ENCODE measurements around the gene UBAP1. TPM values are rescaled to one million over a fixed set of nuclear protein-coding genes. Genes with fewer than 3 reads are reported as not detected.
"Not testable (repeated sequence)": the region's sequence is repeated elsewhere in the genome, so short reads cannot be mapped to it uniquely, and the experiment has no call there.

The UBAP1 gene
- polyA plus RNA-seq, 3 donors = 51.2 to 59.1 (median 53.8) TPM

DNA sequence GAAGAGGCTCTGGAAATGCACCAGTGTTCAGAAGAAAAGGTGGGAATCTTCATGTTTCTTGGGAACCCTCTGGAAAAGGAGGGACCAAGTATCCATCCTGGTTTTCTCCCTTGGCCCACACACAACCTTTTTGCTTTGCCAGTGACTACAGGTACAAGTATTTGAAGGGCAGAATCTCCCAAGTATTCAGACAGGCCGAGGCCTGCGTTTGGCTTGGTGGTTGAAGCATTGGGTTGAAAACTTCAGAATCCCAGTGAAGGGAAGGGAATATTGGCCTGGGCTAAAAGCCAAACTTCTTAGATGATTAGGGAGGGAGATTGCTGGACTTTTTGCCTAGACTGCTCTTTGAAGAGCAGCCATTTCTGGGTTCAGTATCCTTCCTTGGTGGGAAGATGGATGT, 71.9 kb downstream of the UBAP1 start:
- DNase-seq (ENCODE audit: extremely low read depth in 1 of 11, low read depth in 9 of 11, low spot score in 4 of 11) = no peak

GRCh38 chr9:34252016-34252415, 73.2 kb downstream of the UBAP1 start:
- DNase-seq (ENCODE audit: extremely low read depth in 1 of 11, low read depth in 9 of 11, low spot score in 4 of 11) = no peak

DNA sequence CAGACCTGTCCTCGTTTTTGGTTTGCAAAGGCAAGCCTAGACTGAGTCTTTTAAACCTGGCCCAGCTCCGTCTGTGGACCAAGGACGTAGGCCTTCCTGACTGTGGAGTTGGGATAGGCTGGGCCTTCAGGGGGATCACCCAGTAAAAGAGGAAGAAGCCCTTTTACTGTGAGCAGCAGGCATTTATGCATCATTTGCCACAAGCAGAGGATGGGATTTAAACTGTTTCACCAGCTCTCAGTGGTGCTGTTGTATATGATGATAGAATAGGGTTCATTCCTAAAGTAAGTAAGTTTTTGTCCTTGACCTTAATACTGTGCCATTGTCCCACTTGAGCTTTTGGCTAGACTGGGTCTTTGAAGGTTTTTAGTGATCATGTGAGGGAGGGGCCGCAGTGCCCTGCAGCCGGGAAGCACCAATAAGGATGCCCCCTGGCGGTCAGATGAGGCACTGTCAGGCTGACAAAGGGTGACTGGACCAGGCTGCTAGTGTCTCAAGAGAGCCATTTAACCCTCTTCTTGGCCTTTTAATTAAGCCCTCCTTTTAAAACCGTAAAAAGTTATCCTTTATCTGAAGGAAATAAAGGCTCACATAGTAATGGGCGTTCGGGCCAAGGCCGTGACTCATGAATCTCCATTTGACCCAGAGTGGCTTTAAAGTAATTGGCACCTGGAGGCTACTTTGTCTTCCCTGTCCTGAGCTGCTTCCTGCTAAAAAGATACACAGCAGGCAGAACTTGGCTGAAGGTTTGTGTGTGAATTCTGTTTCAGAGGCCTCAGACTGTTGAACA, 74.0 kb downstream of the UBAP1 start:
- DNase-seq (ENCODE audit: extremely low read depth in 1 of 11, low read depth in 9 of 11, low spot score in 4 of 11) = peak in 7 of 11 donors; percentile 15 to 42 (median 35)

DNA sequence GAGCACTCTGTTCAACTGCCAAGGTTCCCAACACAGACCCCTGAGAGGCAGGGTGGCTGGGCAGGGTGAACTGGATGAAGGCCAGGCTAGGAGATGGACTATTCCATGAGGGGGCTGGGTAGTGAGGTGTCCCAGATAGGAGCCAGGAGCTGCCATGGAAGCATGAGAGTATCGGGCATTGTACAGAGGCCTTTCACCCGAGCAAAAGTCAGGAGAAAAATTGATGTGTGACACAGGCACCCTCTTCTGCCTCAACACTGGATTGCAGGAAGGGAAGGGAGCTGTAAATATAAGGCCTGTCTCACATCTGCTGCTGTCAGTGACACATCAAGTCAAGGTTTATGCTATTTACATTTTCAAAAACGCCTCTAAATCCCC, 74.6 kb downstream of the UBAP1 start:
- no peak for DNase-seq (ENCODE audit: extremely low read depth in 1 of 11, low read depth in 9 of 11, low spot score in 4 of 11)

GRCh38 chr9:34254141-34254913, 75.5 kb downstream of the UBAP1 start:
- no peak for DNase-seq (ENCODE audit: extremely low read depth in 1 of 11, low read depth in 9 of 11, low spot score in 4 of 11)

DNA sequence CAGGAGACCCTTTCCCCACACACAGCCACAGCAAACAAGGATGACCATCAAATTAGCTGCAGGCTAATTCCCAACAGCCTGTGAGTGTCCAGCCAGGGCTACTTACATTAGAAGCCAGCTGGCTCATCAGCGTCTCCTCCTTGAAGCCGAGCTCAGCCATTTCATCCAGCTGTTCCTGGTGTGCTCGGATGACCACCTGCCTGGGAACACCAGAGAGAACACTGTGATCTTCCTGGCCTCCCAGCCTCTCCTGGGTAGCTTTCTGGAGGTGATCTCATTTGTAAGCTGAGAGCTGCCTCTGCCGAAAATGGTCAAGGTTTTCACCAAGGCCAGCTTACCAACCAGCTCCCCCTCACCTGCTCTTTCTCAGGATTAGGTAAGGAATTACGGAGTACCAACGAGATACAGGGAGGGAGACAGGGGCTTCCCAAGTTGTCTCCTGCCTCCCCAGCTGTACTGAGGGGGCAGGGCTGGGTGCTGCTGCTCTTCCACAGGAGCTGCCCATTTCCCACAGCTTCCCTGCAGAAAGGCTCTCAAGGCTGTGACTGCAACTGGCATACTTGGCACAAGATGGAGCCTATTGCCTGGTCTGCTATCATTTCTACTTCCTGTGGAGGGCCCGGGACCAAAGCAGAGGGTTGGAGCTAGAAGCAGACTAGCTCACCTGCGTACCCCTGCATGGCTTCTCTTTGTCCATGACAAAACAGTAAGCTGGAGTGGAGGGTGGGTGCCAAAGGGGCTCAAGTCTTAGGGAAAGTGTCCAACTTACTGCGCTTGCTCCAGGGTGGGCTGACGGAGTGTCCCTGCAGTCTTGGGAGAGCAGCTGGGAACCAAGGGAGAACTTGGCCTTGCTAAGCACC, 76.4 kb downstream of the UBAP1 start:
- DNase-seq (ENCODE audit: extremely low read depth in 1 of 11, low read depth in 9 of 11, low spot score in 4 of 11) = no peak

DNA sequence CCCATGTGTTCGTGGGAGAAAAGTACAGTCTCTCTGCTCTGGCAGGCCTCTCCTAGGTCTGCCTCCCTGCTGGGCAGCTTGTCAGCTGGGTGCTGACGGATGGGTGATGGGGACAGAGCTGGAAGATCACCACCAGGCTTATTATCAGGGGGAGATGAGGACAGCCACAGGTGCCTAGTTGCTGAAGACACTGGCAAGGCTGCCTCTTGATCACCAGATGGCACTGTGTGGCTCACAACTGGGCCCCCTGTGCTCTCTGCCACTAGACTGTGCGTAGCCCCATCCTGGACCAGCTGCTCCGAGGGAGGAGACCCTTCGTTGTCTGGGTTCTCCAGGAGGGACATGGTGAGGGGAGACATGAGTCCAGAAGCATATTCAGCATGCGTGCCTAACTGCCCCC, 77.3 kb downstream of the UBAP1 start:
- no peak for DNase-seq (ENCODE audit: extremely low read depth in 1 of 11, low read depth in 9 of 11, low spot score in 4 of 11)

GRCh38 chr9:34256987-34257585, 78.2 kb downstream of the UBAP1 start:
- DNase-seq (ENCODE audit: extremely low read depth in 1 of 11, low read depth in 9 of 11, low spot score in 4 of 11) = no peak

- no peak for DNase-seq (ENCODE audit: extremely low read depth in 1 of 11, low read depth in 9 of 11, low spot score in 4 of 11)
Observed at GRCh38 chr9:34259315-34259714, 80.5 kb downstream of the UBAP1 start.

- no peak for DNase-seq (ENCODE audit: extremely low read depth in 1 of 11, low read depth in 9 of 11, low spot score in 4 of 11)
Observed at GRCh38 chr9:34262971-34263370, 84.1 kb downstream of the UBAP1 start.

DNA sequence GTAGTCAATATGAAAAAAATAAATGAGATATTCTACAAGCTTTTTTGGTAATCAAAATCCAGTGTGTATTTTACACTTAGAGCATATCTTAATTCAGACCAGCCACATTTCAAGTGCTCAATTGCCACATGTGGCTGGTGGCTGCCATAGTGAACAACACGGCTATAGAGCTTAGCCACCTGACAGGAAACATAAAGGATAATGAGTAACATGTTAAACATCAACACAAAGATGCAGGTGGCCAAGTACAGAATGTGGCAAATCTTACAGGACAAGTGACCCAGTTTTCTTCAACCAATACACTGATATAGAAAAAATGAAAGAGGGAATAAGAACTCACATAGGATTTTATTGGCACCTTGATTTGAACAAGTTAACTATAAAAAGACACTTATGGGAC, 88.8 kb downstream of the UBAP1 start:
- DNase-seq (ENCODE audit: extremely low read depth in 1 of 11, low read depth in 9 of 11, low spot score in 4 of 11) = no peak

DNA sequence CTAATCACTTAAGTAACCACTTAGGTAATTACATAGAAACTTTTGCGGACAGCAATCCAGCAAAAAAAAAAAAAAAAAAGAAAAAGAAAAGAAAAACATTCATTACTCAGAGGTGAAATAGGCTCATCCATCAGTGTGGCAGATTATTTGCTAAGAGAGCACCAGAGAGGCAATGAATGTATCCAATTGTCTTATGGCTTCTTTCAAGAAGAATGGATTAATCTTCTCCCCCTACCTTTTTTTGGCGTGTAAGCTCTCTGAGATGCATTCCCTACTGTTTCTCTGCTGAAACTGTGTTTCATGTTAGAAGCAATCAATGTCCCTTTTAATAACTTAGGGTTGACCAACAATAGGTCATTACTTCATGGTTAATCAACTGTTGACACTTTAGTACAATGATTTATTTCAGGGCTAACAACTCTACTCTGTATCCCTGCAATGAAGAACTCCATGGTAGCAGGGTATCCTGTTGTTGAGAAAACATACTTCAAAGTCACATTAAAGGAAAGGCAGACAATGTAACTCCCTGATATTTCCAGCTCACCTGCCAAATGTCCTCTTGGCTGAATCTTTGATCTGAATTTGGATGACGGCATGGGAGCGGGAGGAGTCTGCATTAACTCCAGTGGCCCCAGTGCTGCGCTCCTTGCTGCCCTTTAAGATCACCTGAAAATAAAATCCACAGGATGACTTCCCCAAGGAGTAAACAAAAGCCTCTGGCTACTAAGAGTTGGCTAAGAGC, 92.6 kb downstream of the UBAP1 start:
- DNase-seq (ENCODE audit: extremely low read depth in 1 of 11, low read depth in 9 of 11, low spot score in 4 of 11) = peak in 8 of 11 donors; percentile 26 to 75 (median 55)

DNA sequence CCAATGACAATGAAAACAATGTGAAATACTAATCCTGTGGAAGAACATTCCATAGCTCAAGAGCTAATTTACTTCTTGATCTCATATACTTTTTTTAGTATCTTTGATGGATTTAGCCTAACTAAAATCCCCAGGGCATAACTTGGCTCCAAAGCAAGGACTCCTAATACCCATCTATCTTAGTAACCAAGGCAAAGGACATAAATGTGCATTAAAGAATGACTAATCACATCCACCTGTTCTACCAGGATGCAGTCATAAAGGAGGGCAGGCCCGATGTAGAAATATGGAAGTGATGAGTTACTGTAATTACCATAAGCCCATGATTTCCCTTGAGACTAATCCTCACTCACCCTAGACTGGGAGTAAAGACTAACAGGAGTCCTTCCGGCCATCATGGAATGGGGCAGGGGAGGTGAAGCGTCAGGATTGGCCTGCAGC, 93.3 kb downstream of the UBAP1 start:
- peak in 3 of 11 donors; percentile 23 to 53 (median 31) for DNase-seq (ENCODE audit: extremely low read depth in 1 of 11, low read depth in 9 of 11, low spot score in 4 of 11)

- DNase-seq (ENCODE audit: extremely low read depth in 1 of 11, low read depth in 9 of 11, low spot score in 4 of 11) = not testable (repeated sequence)
Observed at GRCh38 chr9:34273588-34273987, 94.7 kb downstream of the UBAP1 start.

DNA sequence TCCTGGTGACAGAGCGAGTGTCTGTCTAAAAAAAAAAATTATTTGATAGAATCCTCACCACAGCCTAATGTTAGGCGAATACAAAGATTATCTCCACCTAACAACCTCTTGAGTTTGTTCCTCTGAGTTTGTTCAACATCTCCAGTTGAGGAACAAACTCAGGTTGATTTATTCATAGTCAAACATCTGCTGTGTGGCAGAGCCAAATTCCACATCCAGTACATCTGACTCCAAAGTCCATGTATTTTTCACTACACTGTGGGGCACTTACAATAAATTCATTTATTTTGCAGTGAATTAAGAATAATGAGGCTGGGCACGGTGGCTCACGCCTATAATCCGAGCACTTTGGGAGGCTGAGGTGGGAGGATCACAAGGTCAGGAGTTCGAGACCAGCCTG, 97.0 kb downstream of the UBAP1 start:
- DNase-seq (ENCODE audit: extremely low read depth in 1 of 11, low read depth in 9 of 11, low spot score in 4 of 11) = no peak

GRCh38 chr9:34276772-34277171, 97.9 kb downstream of the UBAP1 start:
- no peak for DNase-seq (ENCODE audit: extremely low read depth in 1 of 11, low read depth in 9 of 11, low spot score in 4 of 11)

DNA sequence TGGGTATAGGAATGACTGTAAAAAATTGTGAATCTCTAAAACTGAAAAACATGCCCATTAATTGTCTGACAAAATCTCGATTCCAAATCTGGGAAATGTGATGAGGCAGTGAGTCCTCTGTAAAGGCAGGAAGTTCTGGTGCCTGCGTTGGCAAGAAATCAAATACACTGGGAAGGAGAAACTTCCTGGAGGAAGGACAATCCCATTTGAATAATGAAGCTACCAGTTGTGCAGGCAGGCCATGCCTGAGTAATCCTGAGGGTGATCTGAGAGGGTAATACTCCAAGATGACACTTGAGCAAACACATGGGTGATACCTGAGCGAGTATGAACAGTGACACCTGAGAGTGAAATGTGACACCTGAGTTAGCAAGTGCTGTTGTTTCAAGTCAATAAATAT, 100.6 kb downstream of the UBAP1 start:
- DNase-seq (ENCODE audit: extremely low read depth in 1 of 11, low read depth in 9 of 11, low spot score in 4 of 11) = peak in 6 of 11 donors; percentile 13 to 46 (median 29)

GRCh38 chr9:34282096-34282495, 103.3 kb downstream of the UBAP1 start:
- no peak for DNase-seq (ENCODE audit: extremely low read depth in 1 of 11, low read depth in 9 of 11, low spot score in 4 of 11)
